Cardiac muscle cell (in vitro differentiated cells and primary cell): ENCODE measurements around the gene PAEP. TPM values are rescaled to one million over a fixed set of nuclear protein-coding genes. Genes with fewer than 3 reads are reported as not detected.

Source experiments
- DNase-seq, 2 donors: peaks; one replicate each; pipeline versions ENCODE4 v3.0.0 to v3.0.0-alpha.2; 2010 to 2017; ENCODE audit warnings: low read depth in 1 of 2, low spot score in 1 of 2
- H3K27ac ChIP-seq: fragments of 200-600 bp; sonication (generic); 2 replicates; pipeline ENCODE4 v1.5.1; 2016
- H3K27me3 ChIP-seq: fragments of 200-600 bp; sonication (generic); 2 replicates; pipeline ENCODE4 v1.6.0; 2016; ENCODE audit warnings: control low read depth
- H3K36me3 ChIP-seq: fragments of 200-600 bp; sonication (generic); 2 replicates; pipeline ENCODE4 v1.5.1; 2016; ENCODE audit warnings: control low read depth
- H3K4me1 ChIP-seq: fragments of 200-600 bp; sonication (generic); 2 replicates; pipeline ENCODE4 v1.8.1; 2017; ENCODE audit warnings: low read depth, mild to moderate bottlenecking, mixed run types
- H3K4me3 ChIP-seq: fragments of 200-600 bp; sonication (generic); 2 replicates; pipeline ENCODE4 v1.5.1; 2016; ENCODE audit warnings: mild to moderate bottlenecking
- H3K9me3 ChIP-seq: fragments of 200-600 bp; sonication (generic); 2 replicates; pipeline ENCODE4 v1.5.1; 2017; ENCODE audit warnings: low read depth, mild to moderate bottlenecking, control low read depth
- CTCF ChIP-seq: IDR thresholded peaks from 2 replicates; pipeline ENCODE4 v1.5.1; 2012; ENCODE audit warnings: low read depth, mild to moderate bottlenecking, low read length
- polyA plus RNA-seq: library from polyadenylated mRNA; unstranded; fragments of >200 nt; fragmentation: Nextera tagmentation; extraction: Ambion mirVana; gene quantifications from 2 replicates; pipeline ENCODE4 v1.2.1, GENCODE V29; 2016
- total RNA-seq: library from RNA; depleted of rRNA; stranded (reverse); fragments of >200 nt; gene quantifications from 2 replicates; pipeline ENCODE4 v1.2.3, GENCODE V29; 2016

Gene PAEP
- total and polyA plus RNA-seq, 2 experiments from 2014 or later: not detected

- DNase-seq: no peak
- Histone ChIP-seq H3K27me3 (no peaks in the 10 kb centered on the region), H3K9me3 (no peaks in the 10 kb centered on the region), H3K4me1 (no peaks in the 10 kb centered on the region), H3K36me3 (no peaks in the 10 kb centered on the region), H3K4me3 (no peak overlapping the region), H3K27ac (no peak overlapping the region)
- TF ChIP-seq CTCF: no peak
Observed at GRCh38 chr9:135611875-135612209, 50.3 kb downstream of the PAEP start.

DNA sequence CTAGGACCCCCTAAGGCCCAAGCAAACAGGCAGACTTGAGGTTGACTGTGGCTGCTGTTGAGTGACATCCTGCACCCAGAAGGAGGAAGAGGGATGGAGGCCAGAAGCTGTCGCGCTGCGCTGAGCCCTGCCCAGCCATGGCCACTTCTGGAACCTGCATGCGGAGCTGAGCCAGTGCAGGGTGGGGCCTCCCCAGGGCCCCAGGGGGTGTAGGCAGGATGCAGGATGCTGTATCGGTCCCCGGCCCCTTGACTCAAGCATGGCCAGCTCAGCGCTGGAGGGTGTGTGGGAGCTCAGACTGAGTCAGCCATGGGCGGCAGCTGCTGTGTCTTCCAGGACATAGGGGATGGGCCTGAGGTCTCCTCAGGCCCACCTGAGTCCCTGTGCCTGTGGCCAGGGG lies 50.9 kb downstream of the PAEP start:
- no peaks in the 10 kb centered on the region for H3K4me1 ChIP-seq
- no peaks in the 10 kb centered on the region for H3K36me3 ChIP-seq
- H3K4me3 ChIP-seq: no peak overlapping the region
- no peak for DNase-seq
- no peak for TF ChIP-seq CTCF
- no peaks in the 10 kb centered on the region for H3K27me3 ChIP-seq
- no peak overlapping the region for H3K27ac ChIP-seq
- H3K9me3 ChIP-seq: no peaks in the 10 kb centered on the region

DNA sequence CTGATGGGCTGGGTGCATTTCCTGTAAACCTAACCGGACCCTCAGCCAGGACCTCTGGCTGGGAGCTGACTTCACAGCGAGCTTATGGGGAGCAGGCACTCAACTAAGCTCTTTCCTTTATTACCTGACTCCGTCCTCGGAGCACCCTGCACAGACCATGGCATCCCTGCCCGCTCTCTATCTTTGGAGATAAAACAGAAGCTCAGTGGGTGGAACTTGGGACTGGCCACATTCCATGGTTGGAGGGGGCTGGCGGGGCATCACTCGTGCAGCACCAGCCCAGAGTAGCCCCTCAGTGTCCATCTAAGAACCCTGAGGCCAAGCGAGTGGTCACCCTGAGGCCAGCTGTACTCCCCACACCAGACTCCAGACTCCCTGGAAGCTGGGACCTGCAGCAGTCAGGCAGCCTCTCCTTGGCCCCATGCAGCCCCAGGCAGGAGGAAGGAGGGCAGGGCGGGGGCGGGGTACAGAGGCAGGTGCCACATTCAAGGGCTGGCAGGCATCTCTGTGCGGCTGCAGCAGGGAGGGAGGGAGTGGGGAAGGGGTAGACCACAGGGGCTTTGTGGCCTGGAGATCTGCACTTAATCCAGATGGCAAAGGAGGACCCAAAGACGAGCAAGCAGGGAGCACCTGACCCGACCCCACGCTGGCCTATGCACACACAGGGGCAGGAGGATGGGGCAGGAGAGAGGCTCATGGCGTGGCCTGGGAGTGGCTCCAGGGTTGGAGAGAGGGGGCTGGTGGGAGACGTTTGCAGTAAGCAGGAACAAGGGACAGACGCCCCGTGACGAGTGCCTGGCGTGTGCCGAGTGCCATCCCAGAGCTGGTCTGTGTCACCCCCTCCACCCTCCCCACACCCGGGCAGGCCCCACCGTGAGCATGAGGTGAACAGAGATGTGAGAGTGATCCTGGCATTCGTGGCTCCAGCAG lies 51.7 kb downstream of the PAEP start:
- no peaks in the 10 kb centered on the region for H3K27me3 ChIP-seq
- DNase-seq: no peak
- no peaks in the 10 kb centered on the region for H3K9me3 ChIP-seq
- H3K4me3 ChIP-seq: no peak overlapping the region
- no peak overlapping the region for H3K27ac ChIP-seq
- no peaks in the 10 kb centered on the region for H3K36me3 ChIP-seq
- no peaks in the 10 kb centered on the region for H3K4me1 ChIP-seq
- no peak for TF ChIP-seq CTCF

- Histone ChIP-seq H3K27ac (no peak overlapping the region), H3K27me3 (no peaks in the 10 kb centered on the region), H3K9me3 (no peaks in the 10 kb centered on the region), H3K4me1 (no peaks in the 10 kb centered on the region), H3K36me3 (no peaks in the 10 kb centered on the region), H3K4me3 (no peak overlapping the region)
- TF ChIP-seq CTCF: no peak
- no peak for DNase-seq
Observed at GRCh38 chr9:135613946-135614805, 52.6 kb downstream of the PAEP start.

GRCh38 chr9:135614821-135615665 lies 53.5 kb downstream of the PAEP start:
- Histone ChIP-seq H3K4me1 (no peaks in the 10 kb centered on the region), H3K36me3 (no peaks in the 10 kb centered on the region), H3K27me3 (no peaks in the 10 kb centered on the region), H3K4me3 (no peak overlapping the region), H3K27ac (no peak overlapping the region), H3K9me3 (no peaks in the 10 kb centered on the region)
- DNase-seq: no peak
- no peak for TF ChIP-seq CTCF
